Right renal pelvis (tissue), 4 donors: ENCODE measurements around the gene LYRM2. TPM values are rescaled to one million over a fixed set of nuclear protein-coding genes. Genes with fewer than 3 reads are reported as not detected.

Source experiments
- DNase-seq, 4 donors: peaks; one replicate each; pipeline ENCODE4 v3.0.0-alpha.2; 2013; ENCODE audit warnings: low read depth in 4 of 4, low spot score in 3 of 4, missing footprints in 1 of 4
- polyA plus RNA-seq, 4 donors: library from polyadenylated mRNA; unstranded; fragments of 120-200 nt; gene quantifications; one replicate each; pipeline ENCODE4 v1.2.1, GENCODE V29; 2013; ENCODE audit not compliant: insufficient read length in 4 of 4

LYRM2 gene
- polyA plus RNA-seq, 4 donors: 41.7 to 58.3 (median 54.4) TPM

DNA sequence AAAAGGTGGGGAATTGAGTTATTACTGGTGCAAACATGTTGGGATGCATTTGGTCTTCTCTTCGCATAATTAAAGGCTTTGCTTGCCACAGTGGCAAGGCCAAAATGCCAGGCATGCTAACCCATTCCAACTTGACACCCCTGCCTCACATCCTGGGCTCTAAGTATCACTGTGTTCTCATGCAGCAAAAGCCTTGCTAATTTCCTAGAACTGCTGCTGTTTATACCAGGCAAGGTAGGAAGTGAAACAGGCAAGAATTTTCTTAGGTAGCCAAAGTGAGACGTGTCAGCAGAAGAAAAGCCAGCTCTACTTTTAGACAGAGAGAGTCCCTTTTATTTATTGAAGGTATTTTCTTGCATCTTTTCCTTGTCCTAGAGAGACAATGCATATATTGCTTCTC, 41.2 kb downstream of the LYRM2 start:
- DNase-seq: no peak

DNA sequence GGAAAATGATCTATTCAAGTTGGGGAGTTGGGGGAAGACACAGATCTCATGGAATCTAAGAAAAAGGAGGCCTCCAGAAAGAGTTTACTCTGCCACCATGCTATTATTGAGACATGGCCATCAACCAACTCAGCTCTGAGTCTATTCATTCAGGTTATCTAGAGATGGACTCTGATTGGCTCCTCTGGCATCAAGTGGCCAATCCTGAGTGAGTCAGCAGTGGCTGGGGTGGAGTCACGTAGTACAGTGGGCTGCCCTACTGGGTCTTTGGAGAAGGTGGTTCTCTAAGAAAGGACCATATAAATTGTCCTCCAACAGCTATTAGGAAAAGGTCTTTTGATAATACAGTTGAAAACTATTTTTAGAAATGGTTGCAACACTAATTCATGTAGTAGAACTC, 42.1 kb downstream of the LYRM2 start:
- no peak for DNase-seq

DNA sequence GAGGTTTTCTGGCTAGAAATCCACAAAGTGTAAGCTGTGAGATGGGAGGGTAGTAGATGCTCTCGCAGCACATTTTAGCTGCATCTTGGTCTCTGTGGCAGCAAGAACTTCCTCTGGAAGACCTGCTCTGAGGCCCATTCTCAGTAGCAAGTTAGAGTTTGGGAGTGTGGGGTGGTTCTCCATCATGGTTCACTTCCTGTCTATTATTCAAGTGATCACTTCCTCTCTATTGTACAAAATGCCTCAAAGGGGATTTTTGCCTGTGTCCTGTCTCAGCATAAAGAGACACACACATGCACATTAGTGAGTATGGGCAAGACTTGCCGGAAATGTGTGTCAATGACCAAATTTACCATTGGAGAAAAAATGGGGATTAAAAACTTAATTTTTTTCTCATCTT, 42.5 kb downstream of the LYRM2 start:
- DNase-seq: no peak

DNA sequence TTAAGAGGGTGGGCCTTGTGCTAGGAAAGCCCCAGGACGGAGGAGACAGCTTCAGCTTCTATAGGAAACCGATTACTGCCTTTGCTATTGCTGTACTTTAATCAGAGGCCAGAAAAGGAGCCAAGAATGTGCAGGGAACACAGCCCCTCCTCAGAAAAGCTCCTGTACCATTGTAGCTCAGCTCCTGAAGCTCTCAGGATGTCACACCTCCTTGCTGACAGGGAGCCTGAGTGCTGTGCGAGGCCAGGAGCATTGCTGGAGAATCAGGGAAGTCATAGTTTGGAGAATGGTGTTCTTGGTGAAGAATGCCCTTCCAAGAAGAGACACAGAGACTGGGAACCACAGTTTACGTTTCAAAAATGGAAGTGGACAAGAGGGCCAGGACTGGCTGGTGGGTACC, 46.8 kb downstream of the LYRM2 start:
- DNase-seq: no peak

DNA sequence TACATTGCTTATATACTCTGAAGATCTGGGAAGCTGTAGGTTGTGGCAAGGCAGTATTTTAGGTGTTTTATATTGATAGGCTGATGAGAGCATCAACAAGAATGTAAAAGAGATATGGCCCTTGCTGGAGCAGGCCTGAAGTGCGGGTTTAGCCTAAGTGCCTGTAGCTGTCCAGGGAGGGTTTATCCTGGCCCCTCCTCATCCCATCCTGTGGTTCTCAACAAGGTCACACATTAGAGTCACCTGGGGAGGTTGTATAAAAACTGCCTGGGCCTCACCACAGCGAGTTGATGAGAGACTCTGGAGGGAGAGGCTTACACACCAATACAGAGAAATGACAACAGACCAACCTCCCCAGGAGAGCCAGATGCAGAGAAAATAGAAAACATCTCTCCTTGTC, 48.4 kb downstream of the LYRM2 start:
- DNase-seq: no peak

DNA sequence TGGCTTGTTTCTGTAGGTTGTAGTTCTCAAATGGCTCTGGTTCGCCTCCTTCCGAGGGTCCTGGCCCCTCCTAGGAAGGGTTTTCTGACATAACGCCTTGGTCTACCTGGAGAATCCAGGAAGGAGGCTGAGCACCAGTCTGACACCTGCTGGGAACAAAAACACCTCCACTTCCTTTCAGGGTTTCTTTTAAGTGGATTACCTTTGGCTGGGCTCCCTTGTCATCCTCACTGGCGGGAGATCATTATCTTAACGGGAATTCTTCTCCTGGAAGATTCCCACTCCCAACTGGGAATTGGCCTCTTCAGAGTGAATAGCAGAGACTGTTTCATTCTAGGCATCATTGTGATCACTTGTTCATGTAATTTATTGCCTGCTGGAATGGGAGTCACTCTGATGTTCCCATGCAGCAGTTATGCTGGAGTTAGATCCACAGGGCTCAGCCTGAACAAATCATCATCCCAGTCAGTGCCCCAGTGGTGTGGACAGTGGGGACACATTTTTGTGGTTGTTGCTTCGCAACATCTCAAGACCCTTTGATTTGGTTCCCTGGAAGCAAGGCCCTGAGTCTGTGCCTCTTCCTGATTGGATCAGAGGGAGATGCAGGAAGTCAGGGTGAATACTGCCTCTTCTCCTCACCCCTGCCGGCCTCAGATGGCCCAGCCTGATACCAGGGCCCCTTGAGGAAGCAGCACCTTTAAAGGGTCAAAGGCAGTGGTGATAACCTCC, 49.1 kb downstream of the LYRM2 start:
- DNase-seq: no peak

DNA sequence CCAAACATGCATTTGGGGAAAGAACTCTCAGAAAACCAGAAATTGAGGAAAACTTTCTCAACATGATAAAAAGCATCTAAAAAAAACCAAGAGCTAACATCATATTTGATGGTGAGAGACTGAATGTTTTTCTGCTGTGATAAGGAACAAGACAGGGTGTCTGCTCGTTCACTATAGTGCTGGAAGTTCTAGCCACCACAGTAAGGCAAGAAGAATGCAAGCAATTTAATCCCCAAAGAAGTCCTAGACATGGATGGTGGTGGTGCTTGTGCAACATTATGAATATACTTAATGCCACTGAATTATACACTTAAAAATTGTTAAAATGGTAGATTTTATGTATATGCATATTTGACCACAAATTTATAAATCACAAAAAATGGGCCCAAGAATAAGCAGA, 53.4 kb downstream of the LYRM2 start:
- DNase-seq: no peak

DNA sequence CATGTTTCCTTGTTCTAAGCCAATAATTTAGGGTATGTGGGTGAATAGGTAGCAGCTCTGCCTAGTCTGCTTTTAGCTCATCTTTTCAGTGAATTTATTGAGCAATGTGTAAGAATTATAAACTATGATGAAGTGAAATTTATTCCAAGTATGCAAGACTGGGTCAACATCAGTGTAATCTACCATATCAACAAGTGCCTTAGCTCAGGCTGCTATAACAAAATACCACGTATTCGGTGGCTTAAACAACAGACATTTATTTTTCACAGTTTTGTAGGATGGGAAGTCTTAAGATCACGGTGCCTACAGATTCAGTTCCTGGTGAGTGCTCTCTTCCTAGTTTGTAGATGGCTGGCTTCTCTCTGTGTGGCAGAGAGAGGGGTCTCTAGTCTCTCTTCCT, 54.0 kb downstream of the LYRM2 start:
- DNase-seq: no peak

DNA sequence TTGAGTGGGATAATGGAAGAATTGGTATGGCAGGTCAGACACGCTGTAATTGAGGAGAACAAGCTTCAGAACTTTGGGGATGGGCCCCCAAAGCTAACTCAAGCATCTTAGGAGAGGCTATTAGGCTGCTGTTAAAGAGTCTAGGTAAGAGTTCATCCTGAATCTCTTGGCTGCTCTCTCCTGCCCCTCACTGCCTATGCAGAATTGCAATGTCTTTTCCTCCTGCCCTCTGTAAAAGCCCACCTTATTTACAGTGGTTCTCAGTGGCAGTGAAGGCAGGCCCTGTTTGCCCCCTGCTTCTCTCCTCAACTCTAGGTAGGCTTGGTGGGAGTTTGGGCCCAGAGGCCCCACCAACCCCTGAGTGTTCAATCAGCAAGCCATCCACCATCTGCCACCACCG, 55.0 kb downstream of the LYRM2 start:
- no peak for DNase-seq

DNA sequence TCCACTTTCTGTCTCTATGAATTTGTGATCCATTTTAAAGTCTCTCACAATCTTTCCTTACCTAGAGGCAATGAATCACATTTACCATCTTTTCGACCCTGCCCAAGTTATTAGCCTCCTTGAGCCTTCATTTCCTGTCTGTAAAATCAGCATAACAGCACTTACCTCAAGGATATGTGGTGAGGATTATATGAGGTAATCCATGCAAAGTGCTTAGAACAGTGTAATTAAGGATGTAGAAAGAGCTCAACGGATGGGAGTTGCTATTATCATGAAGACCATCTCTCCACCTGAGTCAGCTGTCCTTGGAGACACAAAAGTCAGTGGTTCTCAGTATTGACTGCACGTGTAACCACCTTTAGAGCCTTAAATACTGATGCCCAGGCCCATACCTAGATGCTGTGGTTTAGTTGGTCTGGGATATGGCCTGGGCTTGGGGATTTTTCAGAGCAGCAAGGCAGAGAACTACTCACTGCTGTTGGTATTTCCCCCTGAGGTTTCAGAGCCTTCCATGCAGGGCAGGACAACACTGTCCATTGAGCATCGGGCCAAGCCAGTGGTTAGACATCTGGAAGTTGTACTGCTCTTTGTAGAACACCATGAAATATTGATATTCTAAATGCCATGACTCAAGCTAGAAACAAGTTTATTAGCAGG, 55.8 kb downstream of the LYRM2 start:
- no peak for DNase-seq

DNA sequence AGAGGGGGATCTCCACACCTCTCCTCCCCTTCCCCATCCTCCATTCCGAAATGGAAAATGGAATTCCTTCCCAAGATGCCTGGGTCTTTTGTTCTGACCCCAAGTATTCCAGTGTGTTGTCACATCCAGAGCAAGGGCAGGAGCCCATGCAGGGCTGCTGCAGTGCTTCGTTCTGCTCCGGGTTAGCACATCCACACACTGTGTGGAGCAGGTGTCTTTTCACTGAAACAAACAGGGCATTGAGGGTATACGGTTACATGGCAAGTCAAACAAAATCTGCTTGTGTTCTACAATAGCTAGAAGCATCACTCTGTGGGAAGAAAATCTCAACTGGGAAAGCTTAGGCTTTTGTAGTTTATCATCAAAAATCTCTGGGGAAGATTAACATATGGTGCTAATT, 56.9 kb downstream of the LYRM2 start:
- DNase-seq: no peak

DNA sequence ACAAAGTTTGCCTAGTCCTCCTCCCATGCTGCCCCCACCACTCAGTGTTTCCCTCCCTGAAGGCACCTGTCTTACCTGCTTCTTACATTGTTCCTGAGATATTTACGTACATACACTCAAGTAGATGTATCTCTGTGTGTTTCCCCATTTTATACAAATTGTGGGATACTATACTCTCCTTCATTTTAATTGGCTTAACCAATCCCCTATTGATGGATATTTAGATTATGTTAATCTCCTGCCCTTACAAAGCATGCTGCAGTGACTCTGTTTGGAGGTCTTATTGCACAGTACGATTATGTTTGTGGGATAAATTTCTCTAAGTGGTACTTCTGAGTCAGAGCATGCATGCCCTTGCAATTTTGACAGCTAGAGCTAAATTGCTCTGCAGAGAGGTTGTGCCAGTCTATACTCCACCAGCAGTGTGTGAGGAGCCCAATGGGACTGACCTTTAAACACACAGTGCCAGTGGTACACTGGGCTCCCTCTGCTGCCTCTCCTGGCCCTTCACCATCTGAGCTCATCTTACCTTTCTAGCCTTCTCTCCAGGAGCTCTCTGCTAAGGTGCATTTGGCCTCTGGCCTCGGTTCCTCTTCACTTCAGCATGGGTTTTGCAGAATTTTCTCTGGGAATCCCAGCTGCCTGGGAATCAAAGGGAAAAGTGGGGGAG, 57.4 kb downstream of the LYRM2 start:
- DNase-seq: no peak

DNA sequence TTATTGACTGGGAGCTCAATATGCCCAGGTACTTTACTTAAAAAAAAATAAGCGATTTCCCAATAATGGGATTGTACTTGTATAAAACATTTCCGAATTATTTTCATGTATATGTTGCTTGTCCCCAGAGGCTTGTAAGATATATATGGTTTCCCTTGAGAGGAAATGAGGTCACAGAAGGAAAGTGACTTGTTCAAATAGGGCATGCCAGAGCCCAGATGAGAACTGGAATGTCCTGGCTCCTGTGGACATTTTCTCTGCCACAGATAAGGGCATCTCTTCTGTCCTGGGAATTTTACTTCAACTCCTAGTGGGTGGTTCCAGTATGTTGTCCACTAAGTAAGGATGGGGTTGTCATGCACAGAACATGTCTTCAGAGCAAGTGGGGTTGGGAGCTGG, 63.0 kb downstream of the LYRM2 start:
- no peak for DNase-seq

DNA sequence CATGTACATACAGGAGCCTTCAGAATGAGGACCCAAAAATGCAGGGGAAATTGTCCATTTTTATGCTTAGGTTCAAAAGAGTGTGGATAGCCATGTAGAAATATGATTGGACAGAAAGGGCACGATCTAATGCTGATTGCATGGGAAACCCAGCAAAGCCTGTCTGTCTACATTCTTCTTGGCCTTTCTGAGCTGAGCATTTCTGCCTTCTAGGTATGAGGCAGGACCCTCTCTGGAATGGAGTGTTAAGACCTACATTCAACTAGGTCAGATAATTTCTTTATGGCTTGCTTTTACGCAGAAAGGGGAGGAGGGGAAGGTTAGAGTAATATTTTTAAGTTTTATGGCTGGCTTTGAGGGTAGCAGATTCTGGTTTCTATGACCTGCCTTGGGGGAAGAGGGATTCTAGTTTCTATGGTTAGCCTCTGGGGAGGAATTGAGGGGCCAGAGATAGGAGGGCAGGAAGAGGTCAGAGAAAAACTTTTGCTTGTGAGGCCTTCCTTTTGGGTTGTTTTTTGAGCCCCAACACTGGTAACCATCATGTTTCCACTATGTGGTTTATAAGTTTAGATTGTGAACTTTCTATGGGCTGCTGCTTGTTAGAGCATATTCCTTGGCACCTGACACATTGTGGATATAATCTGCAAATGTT, 63.5 kb downstream of the LYRM2 start:
- DNase-seq: no peak

DNA sequence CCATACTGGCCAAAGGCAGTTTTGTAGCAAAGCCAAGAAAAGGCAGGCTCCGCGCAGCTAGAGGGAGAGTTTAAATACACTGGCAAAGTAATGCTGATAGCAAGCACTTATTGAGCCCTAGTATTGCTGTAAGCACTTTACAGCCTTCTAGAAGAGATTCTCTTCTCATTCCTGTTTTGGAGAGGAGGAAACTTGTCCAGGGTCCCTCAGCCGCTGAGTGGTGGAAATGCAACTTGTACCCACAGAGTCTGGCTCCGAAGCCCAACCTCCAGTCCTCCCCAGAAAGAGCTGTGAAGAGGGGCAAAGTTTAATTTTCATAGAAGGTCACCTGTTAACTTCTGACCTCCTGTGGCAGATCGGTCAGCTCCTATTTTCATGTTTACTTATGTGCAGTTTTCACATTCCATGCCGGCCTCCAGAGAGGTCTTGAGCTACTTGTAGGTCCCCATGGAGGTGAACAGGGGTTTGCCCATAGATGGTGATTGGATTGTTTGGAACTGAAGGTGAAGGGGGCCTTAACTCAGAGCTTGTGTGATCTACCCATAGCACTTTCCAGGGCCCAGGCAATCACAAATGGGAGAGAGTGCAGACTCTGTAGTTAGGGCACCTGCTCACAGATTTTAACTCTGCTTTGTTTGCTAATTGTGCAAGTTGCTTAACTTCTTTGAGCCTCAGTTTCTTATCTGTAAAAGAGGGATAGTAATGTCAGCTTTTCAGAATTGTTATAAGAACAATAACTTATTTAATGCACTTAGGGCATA, 70.7 kb downstream of the LYRM2 start:
- no peak for DNase-seq

DNA sequence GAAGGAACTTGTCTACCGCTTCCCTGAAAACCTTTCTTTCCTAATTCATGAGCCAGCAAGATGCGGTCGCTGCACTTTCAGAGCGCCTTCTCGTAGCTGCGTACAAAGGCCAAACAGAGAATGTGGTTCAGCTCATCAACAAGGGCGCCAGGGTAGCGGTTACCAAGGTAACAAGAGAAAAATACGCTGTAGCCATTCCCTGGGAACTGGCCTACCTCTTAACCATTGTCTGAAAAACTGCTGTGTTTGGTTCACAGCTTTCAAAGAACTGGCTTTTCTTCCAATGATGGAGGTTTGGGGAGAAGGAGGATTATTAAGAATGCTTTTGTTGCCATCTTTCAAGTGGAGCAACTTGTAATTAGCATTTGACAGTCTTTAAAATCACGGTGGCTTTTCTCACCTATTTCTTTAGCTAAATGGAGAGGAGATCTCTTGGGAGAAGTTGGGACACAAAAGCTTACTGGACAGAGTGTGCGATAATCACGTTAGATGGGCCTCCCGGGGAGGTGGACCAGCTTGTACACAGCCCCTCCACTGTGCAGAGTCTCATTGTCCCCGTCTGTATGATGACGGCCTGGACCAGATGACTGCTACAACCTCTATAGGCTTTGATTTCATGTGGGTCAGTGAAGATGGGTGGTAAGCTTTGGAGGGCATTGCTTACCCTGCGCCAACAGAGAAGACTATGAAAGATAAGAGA, 71.5 kb downstream of the LYRM2 start:
- no peak for DNase-seq

DNA sequence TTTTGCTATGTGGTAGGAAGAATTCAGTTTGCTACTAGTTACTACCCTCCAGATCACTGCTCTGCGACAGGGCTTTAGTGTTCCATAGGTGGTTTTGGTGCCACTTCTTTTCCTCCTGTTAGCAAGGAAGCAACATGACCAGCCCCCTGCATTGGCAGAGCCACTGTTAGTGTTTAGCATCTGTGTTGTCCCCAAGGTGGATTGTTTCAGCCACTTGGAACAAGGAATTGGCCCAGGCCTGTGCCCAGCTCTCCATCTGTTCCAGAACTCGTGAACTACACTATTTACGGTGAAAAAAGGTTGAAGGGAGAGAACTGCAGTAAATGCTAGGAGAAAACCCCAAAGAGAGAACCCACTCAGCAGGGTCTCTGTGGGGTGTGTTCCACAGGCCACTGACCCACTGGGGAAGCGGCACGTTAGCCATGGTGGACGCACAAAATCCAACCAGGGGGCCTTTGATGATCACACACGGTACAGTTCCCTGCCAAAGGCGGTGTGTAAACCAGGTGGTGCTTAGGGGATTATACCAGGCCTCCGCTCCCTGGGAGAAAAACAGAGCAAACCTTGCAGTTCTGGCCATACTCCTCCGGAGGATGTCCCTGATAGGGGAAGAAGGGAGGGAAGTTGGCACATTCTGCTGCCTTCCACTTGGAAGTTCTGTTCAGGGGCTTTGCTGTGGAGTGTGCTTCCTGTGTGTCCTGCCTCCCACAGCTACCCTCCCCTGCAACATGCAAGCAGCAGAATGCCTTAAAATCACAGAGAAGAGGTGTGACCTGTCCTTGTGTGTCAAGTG, 72.3 kb downstream of the LYRM2 start:
- no peak for DNase-seq

DNA sequence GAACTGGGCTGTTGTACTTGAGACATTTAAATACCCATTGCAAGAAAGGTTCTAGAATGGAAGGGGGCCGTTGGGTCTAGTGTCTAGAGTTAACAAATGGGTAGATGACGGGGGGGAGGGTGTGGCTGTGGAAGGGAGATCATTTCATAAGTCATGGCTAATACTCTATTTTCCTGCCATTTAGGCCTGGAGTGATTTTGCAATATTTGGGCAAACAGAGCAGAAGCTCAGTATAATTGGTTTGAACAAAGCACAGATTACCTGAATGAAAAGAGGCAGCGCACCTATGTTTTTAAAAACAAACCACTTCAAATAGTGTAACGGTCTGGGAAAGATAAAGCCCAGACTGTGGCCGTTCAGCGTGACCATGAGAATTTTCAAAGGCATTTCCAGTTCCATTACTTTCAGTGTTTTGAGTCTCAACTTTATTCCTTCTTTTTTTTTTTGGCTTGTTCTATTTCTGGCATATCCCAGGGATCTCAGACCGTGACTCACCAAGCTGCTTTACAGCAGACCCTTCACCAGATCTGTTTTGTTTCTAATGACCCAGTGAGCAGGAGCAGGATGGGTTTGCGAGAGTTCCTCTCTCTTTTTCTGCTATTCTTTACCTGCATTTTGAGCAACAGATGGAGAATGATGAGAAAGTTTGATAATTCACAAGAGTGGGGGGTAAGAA, 73.7 kb downstream of the LYRM2 start:
- no peak for DNase-seq

DNA sequence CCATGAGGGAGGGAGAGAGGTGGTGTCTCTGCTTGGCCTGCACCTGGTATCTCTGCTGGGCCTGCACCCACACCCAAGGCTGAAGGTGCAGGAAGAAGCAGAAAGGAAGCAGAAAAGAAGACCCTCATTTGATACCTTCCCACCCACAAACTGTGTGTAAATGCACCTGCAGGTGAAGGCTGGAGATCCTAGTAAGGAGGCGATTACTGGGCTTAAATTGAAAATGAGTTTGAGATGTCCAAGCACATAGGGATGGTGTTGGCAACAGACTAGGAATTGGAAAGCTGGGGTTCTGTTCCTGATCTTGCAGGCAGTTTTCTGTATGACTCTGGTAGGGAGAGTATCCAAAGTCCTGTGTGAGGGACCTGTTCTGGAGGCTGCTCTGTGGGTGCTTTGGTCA, 74.7 kb downstream of the LYRM2 start:
- no peak for DNase-seq
